Erythroblast (primary cell): ENCODE measurements around the gene TMEM8B.

ENCODE experiments used
- DNase-seq, 2 experiments: peaks; one replicate each; lab custom pipeline; 2025; lab: John Stamatoyannopoulos, UW
- GATA1 ChIP-seq: IDR thresholded peaks from 2 replicates; pipeline ENCODE4 v1.6.1; 2011; ENCODE audit warnings: low read depth, mild to moderate bottlenecking, control low read depth, low read length, moderate library complexity
- POLR2A ChIP-seq: IDR thresholded peaks from 2 replicates; pipeline ENCODE4 v1.6.1; 2011; ENCODE audit warnings: mild to moderate bottlenecking, low read length

The TMEM8B gene

GRCh38 chr9:35854091-35854762 lies 25.2 kb downstream of the TMEM8B start:
- TF ChIP-seq POLR2A (no peak), GATA1 (no peak)
- DNase-seq: no peak

- DNase-seq: no peak
- no peak for TF ChIP-seq GATA1
- no peak for TF ChIP-seq POLR2A
Measured at GRCh38 chr9:35856206-35856605, 27.2 kb downstream of the TMEM8B start.

- no peak for TF ChIP-seq POLR2A
- no peak for TF ChIP-seq GATA1
- no peak for DNase-seq
Measured at GRCh38 chr9:35856882-35857281, 27.9 kb downstream of the TMEM8B start.

- DNase-seq: no peak
Measured at GRCh38 chr9:35858458-35858857, 29.4 kb downstream of the TMEM8B start.

GRCh38 chr9:35859310-35859989 lies 30.4 kb downstream of the TMEM8B start:
- peak; percentile 16 to 22 for DNase-seq
- TF ChIP-seq POLR2A: no peak
- TF ChIP-seq GATA1: no peak

More at GRCh38 chr9:35858458-35858857, 29.4 kb downstream of the TMEM8B start:
- no peak for TF ChIP-seq GATA1
- TF ChIP-seq POLR2A: no peak

- TF ChIP-seq GATA1 (no peak), POLR2A (no peak)
- DNase-seq: no peak
Measured at GRCh38 chr9:35859990-35860339, 30.9 kb downstream of the TMEM8B start.

- no peak for DNase-seq
- TF ChIP-seq POLR2A (no peak), GATA1 (no peak)
Measured at GRCh38 chr9:35861161-35861897, 32.3 kb downstream of the TMEM8B start.

GRCh38 chr9:35862328-35862727 lies 33.3 kb downstream of the TMEM8B start:
- no peak for DNase-seq
- TF ChIP-seq POLR2A (no peak), GATA1 (no peak)

- DNase-seq: no peak
- TF ChIP-seq POLR2A (no peak), GATA1 (no peak)
Measured at GRCh38 chr9:35863583-35863982, 34.6 kb downstream of the TMEM8B start.

GRCh38 chr9:35864695-35865255 lies 35.7 kb downstream of the TMEM8B start:
- TF ChIP-seq GATA1 (no peak), POLR2A (no peak)
- no peak for DNase-seq

GRCh38 chr9:35867538-35867937 lies 38.5 kb downstream of the TMEM8B start:
- TF ChIP-seq GATA1 (no peak), POLR2A (no peak)
- no peak for DNase-seq

GRCh38 chr9:35868933-35869332 lies 39.9 kb downstream of the TMEM8B start:
- DNase-seq: no peak
- no peak for TF ChIP-seq GATA1

GRCh38 chr9:35869621-35870216 lies 40.7 kb downstream of the TMEM8B start:
- no peak for DNase-seq
- TF ChIP-seq POLR2A (no peak), GATA1 (no peak)
